A673 (cell line): ENCODE measurements around the gene ALOX12B. TPM values are rescaled to one million over a fixed set of nuclear protein-coding genes. Genes with fewer than 3 reads are reported as not detected.

Source experiments
- BruUV-seq: library from RNA; stranded (reverse); fragments of 400-500 nt; replicated peaks from 2 replicates; lab custom pipeline; 2021; lab: Mats Ljungman, UMichigan
- CTCF ChIA-PET: fragments of 300-600 bp; sonication (Branson Sonifier 250); formaldehyde crosslinking; loops from one replicate; lab custom pipeline; 2022; ENCODE audit warnings: antibody characterized with exemption; lab: Charles Lee
- POLR2A ChIA-PET: fragments of 300-600 bp; sonication (Branson Sonifier 250); formaldehyde crosslinking; loops from one replicate; lab custom pipeline; 2022; ENCODE audit warnings: antibody characterized with exemption; ENCODE audit not compliant: low non-redundant PET; lab: Charles Lee
- DNase-seq: peaks from one replicate; pipeline ENCODE4 v3.0.0-alpha.2; 2015; ENCODE audit warnings: low spot score
- H3K27ac ChIP-seq: fragments of 200-600 bp; sonication (generic); 2 replicates; pipeline ENCODE4 v1.5.1; 2016; ENCODE audit warnings: mixed run types, low read depth, mild to moderate bottlenecking, mixed read lengths, antibody characterized with exemption, low read length; ENCODE audit not compliant: poor library complexity, severe bottlenecking
- H3K27me3 ChIP-seq: fragments of 200-600 bp; sonication (generic); replicated peaks from 2 replicates; pipeline ENCODE4 v1.6.1; 2017; ENCODE audit warnings: mixed run types, low read depth, mild to moderate bottlenecking, mixed read lengths, antibody characterized with exemption, low read length; ENCODE audit not compliant: insufficient read depth, poor library complexity
- H3K36me3 ChIP-seq: fragments of 200-600 bp; sonication (generic); 2 replicates; pipeline ENCODE4 v1.6.1; 2016; ENCODE audit warnings: mixed run types, mild to moderate bottlenecking, mixed read lengths, antibody characterized with exemption, low read length; ENCODE audit not compliant: insufficient read depth, poor library complexity, severe bottlenecking
- H3K4me1 ChIP-seq: fragments of 200-600 bp; sonication (generic); 2 replicates; pipeline ENCODE4 v1.6.1; 2017; ENCODE audit warnings: mixed run types, mild to moderate bottlenecking, mixed read lengths, antibody characterized with exemption, low read length; ENCODE audit not compliant: insufficient read depth, poor library complexity, severe bottlenecking
- H3K4me3 ChIP-seq: fragments of 200-600 bp; sonication (generic); 2 replicates; pipeline ENCODE4 v1.5.1; 2016; ENCODE audit warnings: low read depth, mixed run types, mild to moderate bottlenecking, mixed read lengths, low read length; ENCODE audit not compliant: poor library complexity, severe bottlenecking
- H3K9me3 ChIP-seq: fragments of 200-600 bp; sonication (generic); 2 replicates; pipeline ENCODE4 v1.6.1; 2016; ENCODE audit warnings: mixed run types, low read depth, mild to moderate bottlenecking, mixed read lengths, antibody characterized with exemption, low read length; ENCODE audit not compliant: poor library complexity, severe bottlenecking
- CTCF ChIP-seq: fragments of 300-800, 200-600 bp; sonication (generic); conservative IDR thresholded peaks from 2 replicates; pipeline ENCODE4 v1.5.1; 2017; ENCODE audit warnings: low read depth, mild to moderate bottlenecking, antibody characterized with exemption, low read length, moderate library complexity, mixed read lengths
- EZH2 ChIP-seq: fragments of 200-600 bp; sonication (generic); IDR thresholded peaks from 2 replicates; pipeline ENCODE4 v1.6.1; 2017; ENCODE audit warnings: borderline replicate concordance, low read depth, mild to moderate bottlenecking, mixed read lengths, antibody characterized with exemption, low read length; ENCODE audit not compliant: poor library complexity, severe bottlenecking
- intact Hi-C: fragments of 100-400 bp; cut with micrococcal nuclease; formaldehyde crosslinking; loops from one replicate; pipeline ENCODE4 v1.10.0; 2022; ENCODE audit not compliant: unreplicated experiment
- total RNA-seq: library from RNA; stranded (reverse); gene quantifications from 2 replicates; pipeline ENCODE4 v1.2.3, GENCODE V29; 2021

ALOX12B gene
- total RNA-seq, 1 experiment from 2014 or later, result 0.39 TPM

GRCh38 chr17:8057691-8058114 lies 29.8 kb downstream of the ALOX12B start:
- Histone ChIP-seq H3K27ac (no peak overlapping the region), H3K9me3 (no peaks in the 10 kb centered on the region), H3K4me1 (peaks cover 17% of the 10 kb centered on the region), H3K36me3 (no peaks in the 10 kb centered on the region), H3K4me3 (no peak overlapping the region), H3K27me3 (peaks cover 14% of the 10 kb centered on the region)
- CTCF ChIA-PET, result interaction anchor here (0.6 to 2.7 kb wide), 11 partner anchors 12 to 608 kb away, joined by 3 to 12 read pairs (median 4); partner anchors contain the start of genes CYB5D1 and NAA38
- POLR2A ChIA-PET, result no interaction called here
- DNase-seq, result peak; percentile 92
- TF ChIP-seq CTCF (peak; percentile 80), EZH2 (no peak)
- intact Hi-C loops, result loop anchor here (1.0 to 5.0 kb wide), 6 partner anchors 17 to 315 kb away; no protein-coding TSS in a partner anchor
- no TSS peak for BruUV-seq

- CTCF ChIA-PET, result interaction anchor here (0.6 to 2.7 kb wide), 12 partner anchors 11 to 608 kb away, joined by 3 to 12 read pairs (median 4); partner anchors contain the start of genes CYB5D1 and NAA38
- intact Hi-C loops, result loop anchor here (1.0 to 5.0 kb wide), 6 partner anchors 16 to 315 kb away; no protein-coding TSS in a partner anchor
- Histone ChIP-seq H3K4me3 (no peak overlapping the region), H3K27ac (no peak overlapping the region), H3K27me3 (peaks cover 8% of the 10 kb centered on the region), H3K9me3 (no peaks in the 10 kb centered on the region), H3K36me3 (no peaks in the 10 kb centered on the region), H3K4me1 (peaks cover 12% of the 10 kb centered on the region)
- DNase-seq, result no peak
- no TSS peak for BruUV-seq
- POLR2A ChIA-PET, result no interaction called here
- TF ChIP-seq CTCF (no peak), EZH2 (no peak)
Observed at GRCh38 chr17:8056976-8057625, 30.4 kb downstream of the ALOX12B start.

- Histone ChIP-seq H3K4me1 (peaks cover 12% of the 10 kb centered on the region), H3K27me3 (peaks cover 8% of the 10 kb centered on the region), H3K27ac (no peak overlapping the region), H3K4me3 (no peak overlapping the region), H3K36me3 (no peaks in the 10 kb centered on the region), H3K9me3 (no peaks in the 10 kb centered on the region)
- TF ChIP-seq CTCF, result no peak
- no peak for TF ChIP-seq EZH2
- POLR2A ChIA-PET, result no interaction called here
- intact Hi-C loops, result loop anchor here (2.0 to 5.0 kb wide), 5 partner anchors 16 to 314 kb away; no protein-coding TSS in a partner anchor
- CTCF ChIA-PET, result interaction anchor here (0.9 to 2.7 kb wide), 5 partner anchors 15 to 313 kb away, joined by 4 to 12 read pairs (median 5); no protein-coding TSS in a partner anchor
- BruUV-seq, result no TSS peak
- DNase-seq, result no peak
Observed at GRCh38 chr17:8056232-8056975, 31.1 kb downstream of the ALOX12B start.
